ENCODE results near the gene CPEB3. TPM values are rescaled to one million over a fixed set of nuclear protein-coding genes. Genes with fewer than 3 reads are reported as not detected.

The CPEB3 gene
- total RNA-seq, 1 donor: 0.43 TPM

GRCh38 chr10:92177546-92177945, 113.3 kb downstream of the CPEB3 start:
- no peak for TF ChIP-seq CTCF (IDR thresholded peaks at IDR 0.05; ENCODE audit: insufficient read depth, low read depth, low read length)
- H3K4me3 ChIP-seq (ENCODE audit: low read depth, low read length): no peak overlapping the region
- DNase-seq (ENCODE audit: low read depth): no peak

GRCh38 chr10:92175164-92175563, 115.7 kb downstream of the CPEB3 start:
- DNase-seq (ENCODE audit: low read depth): no peak
- H3K4me3 ChIP-seq (ENCODE audit: low read depth, low read length): no peak overlapping the region
- TF ChIP-seq CTCF (IDR thresholded peaks at IDR 0.05; ENCODE audit: insufficient read depth, low read depth, low read length): no peak

GRCh38 chr10:92173996-92174395, 116.9 kb downstream of the CPEB3 start:
- DNase-seq (ENCODE audit: low read depth): no peak
- no peak for TF ChIP-seq CTCF (IDR thresholded peaks at IDR 0.05; ENCODE audit: insufficient read depth, low read depth, low read length)
- no peak overlapping the region for H3K4me3 ChIP-seq (ENCODE audit: low read depth, low read length)

- DNase-seq (ENCODE audit: low read depth): no peak
These were observed 126.7 kb downstream of the CPEB3 start for GRCh38 chr10:92164036-92164696.

GRCh38 chr10:92162541-92162940, 128.3 kb downstream of the CPEB3 start:
- no peak overlapping the region for H3K4me3 ChIP-seq (ENCODE audit: low read depth, low read length)
- DNase-seq (ENCODE audit: low read depth): no peak
- no peak for TF ChIP-seq CTCF (IDR thresholded peaks at IDR 0.05; ENCODE audit: insufficient read depth, low read depth, low read length)

More at GRCh38 chr10:92164036-92164696, 126.7 kb downstream of the CPEB3 start:
- no peak overlapping the region for H3K4me3 ChIP-seq (ENCODE audit: low read depth, low read length)
- TF ChIP-seq CTCF (IDR thresholded peaks at IDR 0.05; ENCODE audit: insufficient read depth, low read depth, low read length): no peak

- peak overlapping the region; percentile 25 for H3K4me3 ChIP-seq (ENCODE audit: low read depth, low read length)
- DNase-seq (ENCODE audit: low read depth): peak; percentile 55
- TF ChIP-seq CTCF (IDR thresholded peaks at IDR 0.05; ENCODE audit: insufficient read depth, low read depth, low read length): no peak
These were observed 133.8 kb downstream of the CPEB3 start for GRCh38 chr10:92156874-92157773.
